ENCODE data around the gene NUDCD3.

The NUDCD3 gene

DNA sequence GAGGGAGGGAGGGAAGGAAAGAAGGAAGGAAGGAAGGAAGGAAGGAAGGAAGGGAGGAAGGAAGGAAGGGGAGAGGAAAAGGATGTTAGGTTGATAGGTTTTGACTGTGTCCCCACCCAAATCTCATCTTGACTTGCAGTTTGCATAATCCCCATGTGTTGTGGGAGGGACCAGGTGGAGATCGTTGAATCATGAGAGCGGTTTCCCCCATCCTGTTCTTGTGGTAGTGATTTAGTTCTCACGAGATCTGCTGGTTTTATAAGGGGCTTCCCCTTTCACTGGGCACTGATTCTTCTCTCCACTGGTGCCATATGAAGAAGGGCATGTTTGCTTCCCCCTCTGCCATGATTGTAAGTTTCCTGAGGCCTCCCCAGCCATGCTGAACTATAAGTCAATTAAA is 15.1 kb upstream of the NUDCD3 start:
- Histone ChIP-seq H3K4me1 (no peaks in the 10 kb centered on the region), H3K9me3 (no peaks in the 10 kb centered on the region), H3K4me3 (no peak overlapping the region), H3K36me3 (no peaks in the 10 kb centered on the region), H3K27ac (no peak overlapping the region), H3K27me3 (peaks cover 0 to 6% of the 10 kb centered on the region in 2 donors)
- DNase-seq, result no peak
- TF ChIP-seq CTCF (IDR thresholded peaks at IDR 0.05), result no peak
- intact Hi-C loops (cut with DNase I; ENCODE audit: low total_unique reads), result no loop called here

DNA sequence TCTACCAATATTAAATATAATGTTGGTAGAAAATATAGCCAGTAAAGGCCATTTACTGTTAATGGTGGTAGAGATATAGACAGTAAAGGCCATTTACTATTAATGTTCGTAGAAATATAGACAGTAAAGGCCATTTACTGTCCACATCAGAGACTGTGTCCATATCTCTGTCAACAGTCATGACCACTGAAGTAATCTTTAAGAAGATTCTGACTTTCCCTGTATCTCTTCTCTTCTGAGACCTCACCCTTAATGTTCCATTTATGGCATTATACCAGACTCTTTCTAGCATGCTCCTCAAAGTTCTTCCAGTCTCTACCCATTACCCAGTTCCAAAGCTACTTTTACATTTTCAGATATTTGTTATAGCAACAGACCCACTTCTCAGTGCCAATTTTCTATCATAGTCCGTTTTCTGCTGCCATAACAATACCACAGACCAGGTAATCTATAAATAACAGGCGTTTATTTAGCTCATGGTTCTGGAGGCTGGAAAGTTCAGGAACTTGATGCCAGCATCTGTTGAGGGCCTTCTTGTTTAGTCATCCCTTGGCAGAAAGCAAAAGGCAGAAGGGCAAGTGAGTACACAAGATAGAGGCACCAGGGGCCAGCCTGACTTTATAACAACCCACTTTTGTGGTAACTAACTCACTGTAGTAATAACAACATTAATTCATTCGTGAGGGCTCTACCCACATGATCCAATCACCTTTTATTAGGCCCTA is 7.9 kb upstream of the NUDCD3 start:
- H3K36me3 ChIP-seq, result no peaks in the 10 kb centered on the region
- H3K4me1 ChIP-seq, result no peaks in the 10 kb centered on the region
- H3K27me3 ChIP-seq, result no peaks in the 10 kb centered on the region
- no peak overlapping the region for H3K27ac ChIP-seq
- no peaks in the 10 kb centered on the region for H3K9me3 ChIP-seq
- no peak overlapping the region for H3K4me3 ChIP-seq
- intact Hi-C loops (cut with DNase I; ENCODE audit: low total_unique reads), result loop anchor here (5.0 to 10.0 kb wide), 2 partner anchors 66 to 436 kb away; no protein-coding TSS in a partner anchor
- no peak for DNase-seq
- no peak for TF ChIP-seq CTCF (IDR thresholded peaks at IDR 0.05)

- H3K4me1 ChIP-seq, result no peaks in the 10 kb centered on the region
- DNase-seq, result no peak
- intact Hi-C loops (cut with DNase I; ENCODE audit: low total_unique reads), result loop anchor here (5.0 to 10.0 kb wide), 2 partner anchors 67 to 435 kb away; no protein-coding TSS in a partner anchor
- no peaks in the 10 kb centered on the region for H3K27me3 ChIP-seq
- no peak overlapping the region for H3K27ac ChIP-seq
- TF ChIP-seq CTCF (IDR thresholded peaks at IDR 0.05), result no peak
- H3K4me3 ChIP-seq, result no peak overlapping the region
- H3K9me3 ChIP-seq, result no peaks in the 10 kb centered on the region
- H3K36me3 ChIP-seq, result no peaks in the 10 kb centered on the region
These were observed 6.9 kb upstream of the NUDCD3 start for GRCh38 chr7:44497155-44498027.

DNA sequence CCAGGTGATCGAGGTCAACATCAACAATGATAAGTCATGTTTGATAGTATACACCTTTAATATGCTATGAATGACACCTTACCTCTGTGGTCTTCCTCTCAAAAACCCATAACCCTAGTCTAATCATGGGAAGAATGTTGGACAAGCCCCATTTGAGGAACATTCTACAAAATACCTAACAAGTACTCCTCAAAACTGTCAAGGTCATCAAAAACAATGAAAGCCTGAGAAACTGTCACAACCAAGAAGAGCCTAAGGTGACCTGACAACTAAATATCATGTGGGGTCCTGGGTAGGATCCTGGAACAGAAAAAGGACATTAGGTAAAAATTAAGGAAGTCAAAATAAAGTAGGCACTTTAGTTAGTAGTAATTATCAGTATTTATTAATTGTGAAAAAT is 5.9 kb upstream of the NUDCD3 start:
- no peaks in the 10 kb centered on the region for H3K9me3 ChIP-seq
- TF ChIP-seq CTCF (IDR thresholded peaks at IDR 0.05), result no peak
- DNase-seq, result no peak
- no peak overlapping the region for H3K4me3 ChIP-seq
- no peak overlapping the region for H3K27ac ChIP-seq
- no peaks in the 10 kb centered on the region for H3K27me3 ChIP-seq
- intact Hi-C loops (cut with DNase I; ENCODE audit: low total_unique reads), result loop anchor here (5.0 to 10.0 kb wide), 2 partner anchors 68 to 434 kb away; no protein-coding TSS in a partner anchor
- H3K36me3 ChIP-seq, result no peaks in the 10 kb centered on the region
- H3K4me1 ChIP-seq, result no peaks in the 10 kb centered on the region

- no peak for DNase-seq
- Histone ChIP-seq H3K4me3 (no peak overlapping the region), H3K27ac (no peak overlapping the region), H3K36me3 (no peaks in the 10 kb centered on the region), H3K4me1 (no peaks in the 10 kb centered on the region), H3K9me3 (no peaks in the 10 kb centered on the region), H3K27me3 (no peaks in the 10 kb centered on the region)
- no peak for TF ChIP-seq CTCF (IDR thresholded peaks at IDR 0.05)
- intact Hi-C loops (cut with DNase I; ENCODE audit: low total_unique reads), result loop anchor here (5.0 to 10.0 kb wide), 2 partner anchors 70 to 433 kb away; no protein-coding TSS in a partner anchor
These were observed 4.5 kb upstream of the NUDCD3 start for GRCh38 chr7:44494960-44495359.

Measured in tibial artery (tissue), 4 donors.